MM.1S (cell line): ENCODE data around the gene TOMM6.

ENCODE experiments used
- CTCF ChIP-seq: fragments of 300-600 bp; sonication (generic); IDR thresholded peaks from 2 replicates; pipeline ENCODE4 v1.5.1; 2016; ENCODE audit warnings: antibody characterized with exemption, low read length, mixed read lengths
- EZH2 ChIP-seq: fragments of 300-600 bp; sonication (generic); optimal IDR thresholded peaks from 2 replicates; pipeline ENCODE3; 2017; ENCODE audit warnings: low read depth, mild to moderate bottlenecking, antibody characterized with exemption, low read length, mixed read lengths
- EZH2phosphoT487 ChIP-seq: fragments of 300-600 bp; sonication (generic); IDR thresholded peaks from 2 replicates; pipeline ENCODE4 v1.6.1; 2018; ENCODE audit warnings: antibody characterized with exemption, low read length

DNA sequence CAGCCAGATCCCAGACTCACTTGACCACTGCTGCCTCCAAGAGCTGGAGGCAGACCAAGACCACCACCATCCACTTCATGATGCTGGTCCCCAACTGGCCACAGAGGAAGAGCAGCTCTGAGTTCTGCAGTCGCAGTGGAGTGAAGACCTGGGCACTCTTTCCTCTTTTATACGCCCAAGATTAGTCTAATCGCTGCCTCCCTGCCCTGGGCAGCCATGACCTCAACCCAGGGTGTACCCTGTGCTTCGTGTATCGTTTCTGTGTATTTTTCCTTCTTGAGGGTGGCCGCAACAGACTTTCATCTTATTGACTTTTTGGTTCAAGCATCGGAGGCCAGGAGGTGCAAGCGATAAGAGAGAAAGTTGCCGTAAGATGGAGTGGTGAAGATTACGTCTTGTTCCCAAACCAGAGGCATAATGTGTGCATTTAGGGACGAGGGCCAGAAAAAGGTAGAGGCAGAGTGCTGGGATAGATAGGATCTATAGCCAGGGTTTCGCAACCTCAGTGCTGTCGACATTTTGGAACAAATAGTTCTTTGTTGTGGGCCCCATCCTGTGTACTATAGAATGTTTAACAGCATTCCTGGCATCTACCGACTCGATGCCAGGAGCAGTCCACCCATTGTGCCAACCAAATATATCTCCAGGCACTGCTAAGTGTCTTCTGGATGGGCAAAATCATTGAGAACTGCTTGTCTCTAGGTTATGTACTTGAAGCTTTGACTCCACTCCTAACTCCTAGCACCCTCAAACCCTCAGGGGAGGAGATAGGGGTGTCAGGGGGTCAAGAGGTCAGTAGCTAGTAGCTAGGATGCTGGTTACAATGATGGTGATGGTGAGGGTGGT is 40.0 kb upstream of the TOMM6 start, which contains the start of gene PGC:
- TF ChIP-seq CTCF (no peak), EZH2phosphoT487 (no peak), EZH2 (no peak)
